ENCODE measurements around the gene MRS2. TPM values are rescaled to one million over a fixed set of nuclear protein-coding genes. Genes with fewer than 3 reads are reported as not detected.
"Not testable (repeated sequence)": the region's sequence is repeated elsewhere in the genome, so short reads cannot be mapped to it uniquely, and the experiment has no call there.

Gene MRS2
- total and polyA plus RNA-seq, 9 of the 15 experiments (the other 6 are each of a cell fraction or from before 2014, with no cell fraction given) = 14.6 to 57.9 (median 48.1) TPM

DNA sequence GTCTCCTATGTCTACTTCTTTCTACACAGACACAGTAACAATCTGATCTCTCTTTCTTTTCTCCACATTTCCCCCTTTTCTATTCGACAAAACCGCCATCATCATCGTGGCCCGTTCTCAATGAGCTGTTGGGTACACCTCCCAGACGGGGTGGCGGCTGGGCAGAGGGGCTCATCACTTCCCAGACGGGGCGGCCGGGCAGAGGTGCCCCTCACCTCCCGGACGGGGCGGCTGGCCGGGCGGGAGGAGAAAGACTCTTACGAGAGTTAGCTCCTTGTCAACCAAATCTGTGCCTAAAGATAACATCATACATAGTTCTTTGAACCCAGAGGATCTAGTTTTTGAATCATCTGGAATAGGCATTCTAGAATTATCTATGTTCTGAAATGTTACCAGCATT lies 11.8 kb downstream of the MRS2 start:
- H3K4me1 ChIP-seq (replicated peaks in 1 of 2; ENCODE audit: control insufficient read depth in 2 of 2, insufficient read depth in 2 of 2, low read length in 2 of 2); BruUV-seq (replicated peaks); FAIRE-seq; CTCF ChIA-PET (ENCODE audit: low intra/inter-chr PET ratio); ATAC-seq; H3K9me3 ChIP-seq (replicated peaks; ENCODE audit: control insufficient read depth, insufficient read depth, low read depth, low read length); POLR2A ChIA-PET; H3K27ac ChIP-seq (ENCODE audit: extremely low read depth, low read depth, low read length); H4K20me1 ChIP-seq (replicated peaks; ENCODE audit: control insufficient read depth, insufficient read depth, low read length); H3K27me3 ChIP-seq (ENCODE audit: control insufficient read depth in 2 of 2, insufficient read depth in 2 of 2, low read length in 2 of 2); H2AFZ ChIP-seq (ENCODE audit: low read depth, low read length); in situ Hi-C loops (cut with MboI); H3K9me1 ChIP-seq (ENCODE audit: control insufficient read depth, insufficient read depth, low read length); H3K4me2 ChIP-seq (ENCODE audit: insufficient read depth, low read length); H3K79me2 ChIP-seq (ENCODE audit: control insufficient read depth, insufficient read depth, low read length); intact Hi-C loops (cut with micrococcal nuclease); DNase-seq (ENCODE audit: extremely low read depth in 1 of 4, low spot score in 3 of 4); H3K4me3 ChIP-seq; H3K9ac ChIP-seq (ENCODE audit: insufficient read depth in 1 of 2, low read depth in 2 of 2, low read length in 2 of 2): not testable (repeated sequence)
- WGBS (ENCODE audit: insufficient coverage, low coverage, missing lambda C conversion rate) = 95% methylated on average over 9 of the region's 15 CpGs
- H3K36me3 ChIP-seq (ENCODE audit: control insufficient read depth, insufficient read depth, low read length) = peaks cover 92% of the 10 kb centered on the region

- WGBS (ENCODE audit: insufficient coverage, low coverage, missing lambda C conversion rate) = 97% methylated on average over 4 of the region's 4 CpGs
- no peaks in the 10 kb centered on the region for H3K9me3 ChIP-seq (replicated peaks; ENCODE audit: control insufficient read depth, insufficient read depth, low read depth, low read length)
- no peaks in the 10 kb centered on the region for H3K4me1 ChIP-seq (replicated peaks in 1 of 2; ENCODE audit: control insufficient read depth in 2 of 2, insufficient read depth in 2 of 2, low read length in 2 of 2)
- no peak for ATAC-seq
- H3K9ac ChIP-seq (ENCODE audit: insufficient read depth in 1 of 2, low read depth in 2 of 2, low read length in 2 of 2) = no peak overlapping the region
- CTCF ChIA-PET (ENCODE audit: low intra/inter-chr PET ratio) = no interaction called here
- in situ Hi-C loops (cut with MboI) (no loop called here), intact Hi-C loops (cut with micrococcal nuclease) (no loop called here)
- no peak for DNase-seq (ENCODE audit: extremely low read depth in 1 of 4, low spot score in 3 of 4)
- no peak overlapping the region for H3K4me2 ChIP-seq (ENCODE audit: insufficient read depth, low read length)
- H3K9me1 ChIP-seq (ENCODE audit: control insufficient read depth, insufficient read depth, low read length) = no peaks in the 10 kb centered on the region
- H3K36me3 ChIP-seq (ENCODE audit: control insufficient read depth, insufficient read depth, low read length) = peaks cover 92% of the 10 kb centered on the region
- no TSS peak for BruUV-seq (replicated peaks)
- no peaks in the 10 kb centered on the region for H3K79me2 ChIP-seq (ENCODE audit: control insufficient read depth, insufficient read depth, low read length)
- H3K27ac ChIP-seq (ENCODE audit: extremely low read depth, low read depth, low read length) = no peak overlapping the region
- TF ChIP-seq STAT5A (IDR thresholded peaks at IDR 0.05; ENCODE audit: borderline replicate concordance, low read length) (no peak), GABPA (tag; conservative IDR thresholded peaks at IDR 0.05; ENCODE audit: low read depth) (no peak), GTF2F1 (IDR thresholded peaks at IDR 0.05; ENCODE audit: low read depth, low read length) (no peak)
- no peaks in the 10 kb centered on the region for H3K27me3 ChIP-seq (ENCODE audit: control insufficient read depth in 2 of 2, insufficient read depth in 2 of 2, low read length in 2 of 2)
- H4K20me1 ChIP-seq (replicated peaks; ENCODE audit: control insufficient read depth, insufficient read depth, low read length) = no peaks in the 10 kb centered on the region
- no peak overlapping the region for H2AFZ ChIP-seq (ENCODE audit: low read depth, low read length)
- no peak overlapping the region for H3K4me3 ChIP-seq
- POLR2A ChIA-PET = interaction anchor here (0.8 kb wide), 1 partner anchor 11 kb away, joined by 3 read pairs; no protein-coding TSS in a partner anchor
- no peak for FAIRE-seq
These were observed 13.0 kb downstream of the MRS2 start for GRCh38 chr6:24415753-24416152.

All from K562 (cell line).